HG03439 (cell line): ENCODE results near the gene PITX3.
A peak's percentile ranks its signal among the peaks of the same experiment; 100 is the strongest.
"Not testable (repeated sequence)": the region's sequence is repeated elsewhere in the genome, so short reads cannot be mapped to it uniquely, and the experiment has no call there.

Experiments
- ATAC-seq: cut with Tn5 transposase; IDR thresholded peaks from one replicate; pipeline ENCODE4 v1.9.1; 2021; ENCODE audit warnings: mild to moderate bottlenecking, moderate library complexity; ENCODE audit not compliant: unreplicated experiment

The PITX3 gene

DNA sequence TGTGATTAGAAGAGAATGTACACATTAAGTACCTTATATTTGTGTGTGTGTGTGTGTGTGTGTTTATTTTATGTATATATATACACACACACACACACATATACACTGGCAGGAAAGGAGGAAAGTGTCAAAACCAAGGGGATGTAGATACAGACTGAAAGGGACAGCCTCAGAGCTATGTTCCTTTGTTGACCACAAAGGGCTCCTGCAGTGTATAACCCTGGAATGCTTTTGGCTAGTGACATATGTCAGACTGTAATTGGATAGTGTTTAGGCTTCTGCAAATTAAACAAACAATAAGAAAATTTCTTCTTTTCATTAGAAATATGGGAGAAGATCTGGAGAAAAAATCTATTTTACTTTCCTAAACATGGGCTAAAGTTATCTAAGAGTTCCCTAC is 19.9 kb upstream of the PITX3 start:
- no peak for ATAC-seq

GRCh38 chr10:102255404-102255803 is 14.1 kb upstream of the PITX3 start:
- no peak for ATAC-seq

DNA sequence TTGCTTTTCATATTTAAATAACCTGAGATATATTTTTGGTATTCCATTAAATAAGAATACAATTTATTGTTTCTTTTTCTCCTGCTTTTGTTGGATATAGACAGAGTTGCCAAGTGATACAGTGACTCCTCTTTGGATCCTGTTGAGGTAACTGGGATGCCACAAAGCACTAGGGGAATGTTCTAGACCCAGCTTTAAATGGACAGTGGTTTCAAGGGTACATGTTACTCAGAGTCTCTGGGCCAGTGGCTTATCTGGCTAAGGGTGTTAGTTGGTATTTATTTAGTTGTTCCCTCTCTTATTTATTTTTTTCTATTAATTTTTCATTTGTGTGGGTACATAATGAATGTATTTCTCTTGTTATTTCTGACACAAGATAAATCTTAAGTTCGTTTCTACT is 13.1 kb upstream of the PITX3 start:
- no peak for ATAC-seq

- not testable (repeated sequence) for ATAC-seq
These were observed 11.2 kb upstream of the PITX3 start for GRCh38 chr10:102252508-102252907.

DNA sequence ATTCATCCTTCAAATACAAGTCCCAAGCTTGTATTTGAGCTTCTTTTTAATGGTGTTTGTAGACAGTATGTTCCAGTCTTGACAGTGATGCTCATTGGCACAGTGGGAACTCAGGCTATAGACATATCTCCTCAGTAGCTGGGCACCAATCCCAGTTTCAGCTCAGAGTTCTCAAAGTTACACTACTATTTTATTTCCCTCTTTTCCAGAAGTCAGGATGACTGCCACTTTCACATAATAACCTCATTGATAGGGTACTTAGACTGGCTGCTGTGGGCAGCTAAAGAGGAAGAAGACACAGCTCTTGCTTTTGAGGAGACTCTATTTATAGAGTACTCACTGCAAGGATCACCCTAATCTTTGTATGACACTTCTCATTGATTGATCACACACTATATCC is 6.4 kb upstream of the PITX3 start:
- ATAC-seq, result no peak

DNA sequence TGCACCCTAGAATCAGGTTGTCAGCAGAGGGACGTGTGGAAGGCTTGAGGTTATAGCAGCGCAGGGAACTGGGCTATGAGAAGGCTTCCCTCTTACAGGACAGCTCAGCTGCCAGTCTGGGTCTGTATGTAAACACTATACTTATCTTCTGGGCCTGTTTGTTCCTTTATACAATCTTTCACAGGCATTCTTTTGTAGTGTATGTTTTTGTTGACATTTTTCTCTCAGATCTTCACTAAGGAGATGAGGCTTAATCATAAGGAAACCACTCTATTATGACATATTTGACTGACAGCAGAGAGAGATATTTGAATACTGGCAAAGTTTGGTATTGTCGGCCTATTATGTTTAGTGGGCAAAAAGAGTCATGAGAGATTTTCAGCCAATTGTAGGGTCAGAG is 4.9 kb upstream of the PITX3 start:
- ATAC-seq, result no peak

GRCh38 chr10:102245932-102246251 is 4.6 kb upstream of the PITX3 start:
- peak; percentile 4 for ATAC-seq

DNA sequence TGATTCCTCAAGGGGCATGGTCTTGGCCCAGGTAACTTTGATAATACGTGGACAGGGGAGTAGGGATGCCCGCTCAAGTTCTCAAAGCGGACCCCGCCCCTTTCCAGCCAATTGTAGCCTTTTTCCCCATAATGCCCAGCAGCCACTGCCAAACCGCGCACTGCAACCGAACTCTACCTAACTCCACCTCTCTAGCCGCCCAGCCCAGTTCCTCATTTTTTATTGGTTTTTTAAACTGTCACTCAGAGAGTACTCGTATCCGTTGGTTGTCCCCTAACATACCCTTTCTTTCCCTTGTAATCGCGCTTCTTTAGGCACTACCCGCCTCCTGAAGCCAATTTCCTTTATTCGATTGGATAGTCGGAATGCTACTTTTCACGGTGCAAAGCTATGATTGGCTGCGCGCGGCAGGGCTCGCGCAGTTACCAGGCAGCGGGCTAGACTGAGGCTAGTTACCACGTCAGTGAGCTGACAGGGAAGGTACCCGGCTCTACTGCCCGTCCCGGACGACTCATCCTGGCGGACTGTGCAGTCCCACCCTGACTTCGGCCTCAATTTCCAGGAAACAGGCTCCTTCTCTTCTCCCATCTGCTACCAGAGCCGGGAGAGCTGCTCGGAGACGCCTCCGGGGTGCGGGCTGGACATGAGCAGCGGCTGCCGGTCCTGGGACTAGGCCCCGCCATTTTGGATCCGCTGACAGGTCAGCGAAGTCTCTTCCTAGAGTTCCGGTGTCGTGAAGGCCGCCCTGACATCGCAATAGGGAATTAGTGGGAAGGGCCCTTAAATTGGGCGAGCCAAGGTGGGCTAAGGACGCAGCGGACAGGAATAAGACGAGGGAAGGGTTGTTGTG is 4.0 kb upstream of the PITX3 start, which contains the start of gene GBF1:
TSS of gene GBF1 (plus strand) at position 451 of the 850 bp plus-strand sequence. CDS start 13,407 bp downstream, outside the sequence.
- ATAC-seq, result peak; percentile 87

GRCh38 chr10:102243309-102243708 is 2.0 kb upstream of the PITX3 start:
- no peak for ATAC-seq

GRCh38 chr10:102242118-102242485 is 790 bp upstream of the PITX3 start:
- ATAC-seq, result no peak

GRCh38 chr10:102241032-102241443 is 274 bp downstream of the PITX3 start:
- no peak for ATAC-seq

DNA sequence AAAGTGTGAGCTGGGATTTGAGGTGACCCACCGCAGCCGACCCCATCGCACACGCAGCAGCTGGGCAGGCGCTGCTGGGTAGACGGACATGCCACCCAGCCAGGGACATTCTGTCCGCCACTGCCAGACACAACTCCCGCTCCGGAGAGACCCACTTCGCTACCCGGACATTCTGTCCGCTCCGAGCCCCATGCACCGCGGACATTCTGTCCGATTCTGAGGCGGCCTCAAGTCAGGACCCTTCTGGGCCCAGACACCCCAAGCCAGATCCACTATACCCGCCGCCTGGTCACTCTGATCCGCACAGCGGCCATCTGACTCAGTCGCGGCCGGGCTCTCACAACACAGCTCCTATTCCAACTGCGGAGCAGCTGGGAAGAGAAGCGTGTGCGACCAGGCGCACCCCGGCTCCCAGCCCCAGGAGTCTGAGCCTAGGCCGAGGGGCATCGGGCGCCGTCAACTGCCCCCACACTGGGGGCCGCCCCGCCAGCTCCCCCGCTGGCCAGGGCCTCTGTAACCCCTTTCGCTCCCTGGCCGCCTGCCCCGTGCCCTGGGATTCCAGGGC is 763 bp downstream of the PITX3 start:
- no peak for ATAC-seq

DNA sequence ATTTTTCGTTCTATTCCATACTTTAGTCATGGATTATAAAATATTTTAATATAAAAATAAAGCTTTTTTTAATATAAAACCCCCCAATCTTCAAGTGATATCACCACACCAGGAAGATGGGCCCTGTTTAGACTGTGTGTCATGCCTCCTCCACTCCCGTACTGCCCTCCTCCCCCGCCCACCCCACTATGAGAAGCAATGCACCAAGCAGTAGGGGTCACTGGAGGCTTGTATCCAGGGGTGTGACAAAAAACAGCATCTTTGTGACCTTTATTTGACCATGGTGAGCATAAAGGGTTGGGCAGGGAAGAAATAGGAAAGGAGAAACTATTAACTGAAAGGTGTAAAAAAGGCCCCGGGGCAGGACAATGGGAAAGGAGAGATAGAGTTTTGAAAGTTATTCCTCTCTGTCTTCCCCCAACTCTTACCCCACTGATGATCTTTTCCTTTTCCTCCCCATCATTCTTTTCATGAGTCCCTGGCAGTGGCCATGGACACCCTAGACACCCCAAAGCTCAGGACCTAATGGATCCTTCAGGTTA is 3.5 kb downstream of the PITX3 start:
- no peak for ATAC-seq

DNA sequence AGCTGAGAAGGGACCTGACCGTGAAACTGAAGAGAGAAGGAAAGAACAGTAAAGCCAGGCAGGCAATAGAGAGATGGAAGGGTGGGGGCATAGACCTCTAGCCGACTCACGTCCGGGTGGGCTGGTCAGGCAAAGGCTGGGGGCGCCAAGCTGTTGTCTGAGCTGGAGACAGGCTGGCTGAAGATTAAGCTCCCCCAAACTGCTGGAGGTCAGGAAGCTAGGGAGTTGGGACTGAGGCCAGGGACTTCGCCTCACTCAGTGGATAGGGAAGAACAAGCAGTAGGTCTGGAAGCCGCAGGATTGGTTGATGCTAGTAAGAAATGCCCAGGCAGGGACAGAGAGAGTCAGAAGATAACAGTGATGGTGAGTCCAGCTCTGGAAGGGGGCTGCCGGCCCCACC is 5.3 kb downstream of the PITX3 start:
- ATAC-seq, result no peak

DNA sequence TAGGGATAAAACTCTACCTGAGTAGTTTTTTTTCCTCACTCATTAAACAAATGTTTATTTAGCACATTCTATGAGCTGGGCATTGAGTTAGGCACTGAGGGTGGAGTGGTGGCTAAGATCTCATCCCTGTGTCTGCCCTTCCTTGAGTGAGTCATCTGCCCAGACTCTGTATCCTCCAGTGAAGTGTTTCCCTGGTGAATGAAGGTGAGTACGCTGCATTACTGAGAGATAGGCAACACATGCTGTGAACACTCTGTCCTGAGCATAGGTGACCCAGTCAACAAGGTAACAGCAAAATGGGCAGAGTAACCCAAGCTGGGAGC is 5.8 kb downstream of the PITX3 start:
- ATAC-seq, result no peak

- no peak for ATAC-seq
These were observed 6.3 kb downstream of the PITX3 start for GRCh38 chr10:102234888-102235597.

DNA sequence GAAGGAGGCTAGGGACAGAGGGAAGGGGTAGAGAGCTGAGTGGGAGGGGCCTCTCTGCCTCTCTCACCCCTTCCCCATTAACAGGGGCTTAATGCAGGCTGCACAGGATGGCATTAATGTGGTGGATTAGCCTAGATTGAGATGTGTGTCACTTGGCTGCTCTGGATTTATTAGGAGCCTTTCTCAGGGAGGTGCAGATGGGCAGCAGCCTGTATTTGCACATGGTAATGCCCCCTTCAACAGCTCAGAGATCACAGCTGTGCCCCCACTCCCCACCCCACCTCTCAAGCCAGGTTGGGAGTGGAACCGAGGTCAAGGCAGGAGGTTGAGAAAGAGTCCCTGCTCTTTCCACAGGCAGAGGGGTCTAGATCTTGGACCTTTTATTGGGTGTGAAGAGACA is 7.3 kb downstream of the PITX3 start:
- no peak for ATAC-seq

GRCh38 chr10:102231357-102232318 is 9.7 kb downstream of the PITX3 start:
- no peak for ATAC-seq

- no peak for ATAC-seq
These were observed 10.4 kb downstream of the PITX3 start for GRCh38 chr10:102230861-102231356.

- ATAC-seq, result no peak
These were observed 10.9 kb downstream of the PITX3 start for GRCh38 chr10:102230264-102230860.
